Measurements from ENCODE around the gene NAALADL2. TPM values are rescaled to one million over a fixed set of nuclear protein-coding genes. Genes with fewer than 3 reads are reported as not detected.
"Not testable (repeated sequence)": the region's sequence is repeated elsewhere in the genome, so short reads cannot be mapped to it uniquely, and the experiment has no call there.

The NAALADL2 gene
- total RNA-seq, 1 donor from 2014 or later: not detected

GRCh38 chr3:175605851-175606250 lies 746.7 kb downstream of the NAALADL2 start:
- Mint-ChIP-seq H3K4me1 (ENCODE audit: low read depth) (no peaks in the 10 kb centered on the region), H3K27ac (no peak overlapping the region), H3K4me3 (no peak overlapping the region), H3K36me3 (ENCODE audit: low read depth) (no peaks in the 10 kb centered on the region), H3K27me3 (ENCODE audit: insufficient read depth) (no peaks in the 10 kb centered on the region), H3K9me3 (no peaks in the 10 kb centered on the region)
- DNase-seq (ENCODE audit: low spot score): no peak
- intact Hi-C loops (cut with micrococcal nuclease): no loop called here

- Mint-ChIP-seq H3K9me3 (no peaks in the 10 kb centered on the region), H3K36me3 (ENCODE audit: low read depth) (no peaks in the 10 kb centered on the region), H3K27ac (no peak overlapping the region), H3K27me3 (ENCODE audit: insufficient read depth) (no peaks in the 10 kb centered on the region), H3K4me3 (no peak overlapping the region), H3K4me1 (ENCODE audit: low read depth) (no peaks in the 10 kb centered on the region)
- DNase-seq (ENCODE audit: low spot score): no peak
- intact Hi-C loops (cut with micrococcal nuclease): no loop called here
Measured at GRCh38 chr3:175606650-175607318, 747.6 kb downstream of the NAALADL2 start.

- Mint-ChIP-seq H3K9me3 (no peaks in the 10 kb centered on the region), H3K36me3 (ENCODE audit: low read depth) (no peaks in the 10 kb centered on the region), H3K4me3 (no peak overlapping the region), H3K4me1 (ENCODE audit: low read depth) (no peaks in the 10 kb centered on the region), H3K27ac (no peak overlapping the region), H3K27me3 (ENCODE audit: insufficient read depth) (no peaks in the 10 kb centered on the region)
- intact Hi-C loops (cut with micrococcal nuclease): no loop called here
- DNase-seq (ENCODE audit: low spot score): no peak
Measured at GRCh38 chr3:175608356-175608755, 749.2 kb downstream of the NAALADL2 start.

- Mint-ChIP-seq H3K4me1 (ENCODE audit: low read depth) (no peaks in the 10 kb centered on the region), H3K4me3 (no peak overlapping the region), H3K27me3 (ENCODE audit: insufficient read depth) (no peaks in the 10 kb centered on the region), H3K36me3 (ENCODE audit: low read depth) (no peaks in the 10 kb centered on the region), H3K27ac (no peak overlapping the region), H3K9me3 (no peaks in the 10 kb centered on the region)
- DNase-seq (ENCODE audit: low spot score): no peak
- intact Hi-C loops (cut with micrococcal nuclease): no loop called here
Measured at GRCh38 chr3:175608911-175609310, 749.8 kb downstream of the NAALADL2 start.

- Mint-ChIP-seq H3K4me1 (ENCODE audit: low read depth) (no peaks in the 10 kb centered on the region), H3K27ac (no peak overlapping the region), H3K9me3 (no peaks in the 10 kb centered on the region), H3K36me3 (ENCODE audit: low read depth) (no peaks in the 10 kb centered on the region), H3K4me3 (no peak overlapping the region), H3K27me3 (ENCODE audit: insufficient read depth) (no peaks in the 10 kb centered on the region)
- no peak for DNase-seq (ENCODE audit: low spot score)
- intact Hi-C loops (cut with micrococcal nuclease): no loop called here
Measured at GRCh38 chr3:175612487-175613196, 753.5 kb downstream of the NAALADL2 start.

GRCh38 chr3:175614107-175614506 lies 755.0 kb downstream of the NAALADL2 start:
- H3K27me3 Mint-ChIP-seq (ENCODE audit: insufficient read depth); intact Hi-C loops (cut with micrococcal nuclease); H3K4me1 Mint-ChIP-seq (ENCODE audit: low read depth); H3K4me3 Mint-ChIP-seq; H3K9me3 Mint-ChIP-seq; H3K27ac Mint-ChIP-seq; H3K36me3 Mint-ChIP-seq (ENCODE audit: low read depth); DNase-seq (ENCODE audit: low spot score): not testable (repeated sequence)

- Mint-ChIP-seq H3K9me3 (peaks cover 7% of the 10 kb centered on the region), H3K27ac (no peak overlapping the region), H3K27me3 (ENCODE audit: insufficient read depth) (no peaks in the 10 kb centered on the region), H3K36me3 (ENCODE audit: low read depth) (no peaks in the 10 kb centered on the region), H3K4me1 (ENCODE audit: low read depth) (no peaks in the 10 kb centered on the region), H3K4me3 (no peak overlapping the region)
- intact Hi-C loops (cut with micrococcal nuclease): no loop called here
- no peak for DNase-seq (ENCODE audit: low spot score)
Measured at GRCh38 chr3:175617247-175617646, 758.1 kb downstream of the NAALADL2 start.

GRCh38 chr3:175619369-175619768 lies 760.2 kb downstream of the NAALADL2 start:
- Mint-ChIP-seq H3K9me3 (peaks cover 10% of the 10 kb centered on the region), H3K4me3 (no peak overlapping the region), H3K4me1 (ENCODE audit: low read depth) (no peaks in the 10 kb centered on the region), H3K36me3 (ENCODE audit: low read depth) (no peaks in the 10 kb centered on the region), H3K27me3 (ENCODE audit: insufficient read depth) (no peaks in the 10 kb centered on the region), H3K27ac (no peak overlapping the region)
- intact Hi-C loops (cut with micrococcal nuclease): no loop called here
- DNase-seq (ENCODE audit: low spot score): no peak

GRCh38 chr3:175620093-175620492 lies 761.0 kb downstream of the NAALADL2 start:
- intact Hi-C loops (cut with micrococcal nuclease): no loop called here
- H3K27ac Mint-ChIP-seq: no peak overlapping the region
- no peaks in the 10 kb centered on the region for H3K4me1 Mint-ChIP-seq (ENCODE audit: low read depth)
- H3K9me3 Mint-ChIP-seq: peaks cover 14% of the 10 kb centered on the region
- H3K27me3 Mint-ChIP-seq (ENCODE audit: insufficient read depth): no peaks in the 10 kb centered on the region
- no peaks in the 10 kb centered on the region for H3K36me3 Mint-ChIP-seq (ENCODE audit: low read depth)
- H3K4me3 Mint-ChIP-seq: no peak overlapping the region
- no peak for DNase-seq (ENCODE audit: low spot score)

GRCh38 chr3:175620532-175620931 lies 761.4 kb downstream of the NAALADL2 start:
- H3K27ac Mint-ChIP-seq: no peak overlapping the region

GRCh38 chr3:175640958-175641357 lies 781.8 kb downstream of the NAALADL2 start:
- Mint-ChIP-seq H3K27me3 (ENCODE audit: insufficient read depth) (no peaks in the 10 kb centered on the region), H3K9me3 (peaks cover 6% of the 10 kb centered on the region), H3K4me3 (no peak overlapping the region), H3K4me1 (ENCODE audit: low read depth) (no peaks in the 10 kb centered on the region), H3K27ac (no peak overlapping the region), H3K36me3 (ENCODE audit: low read depth) (no peaks in the 10 kb centered on the region)
- DNase-seq (ENCODE audit: low spot score): no peak
- intact Hi-C loops (cut with micrococcal nuclease): no loop called here

More at GRCh38 chr3:175620532-175620931, 761.4 kb downstream of the NAALADL2 start:
- no peak overlapping the region for H3K4me3 Mint-ChIP-seq
- no peaks in the 10 kb centered on the region for H3K4me1 Mint-ChIP-seq (ENCODE audit: low read depth)
- no peaks in the 10 kb centered on the region for H3K36me3 Mint-ChIP-seq (ENCODE audit: low read depth)
- peaks cover 14% of the 10 kb centered on the region for H3K9me3 Mint-ChIP-seq
- intact Hi-C loops (cut with micrococcal nuclease): no loop called here
- no peak for DNase-seq (ENCODE audit: low spot score)
- no peaks in the 10 kb centered on the region for H3K27me3 Mint-ChIP-seq (ENCODE audit: insufficient read depth)

- H3K27ac Mint-ChIP-seq: no peak overlapping the region
- intact Hi-C loops (cut with micrococcal nuclease): no loop called here
- H3K36me3 Mint-ChIP-seq (ENCODE audit: low read depth): no peaks in the 10 kb centered on the region
- no peaks in the 10 kb centered on the region for H3K27me3 Mint-ChIP-seq (ENCODE audit: insufficient read depth)
- no peak for DNase-seq (ENCODE audit: low spot score)
- H3K4me3 Mint-ChIP-seq: no peak overlapping the region
- no peaks in the 10 kb centered on the region for H3K9me3 Mint-ChIP-seq
- H3K4me1 Mint-ChIP-seq (ENCODE audit: low read depth): no peaks in the 10 kb centered on the region
Measured at GRCh38 chr3:175646865-175647264, 787.7 kb downstream of the NAALADL2 start.

GRCh38 chr3:175648899-175649298 lies 789.8 kb downstream of the NAALADL2 start:
- Mint-ChIP-seq H3K36me3 (ENCODE audit: low read depth) (no peaks in the 10 kb centered on the region), H3K27ac (no peak overlapping the region), H3K4me1 (ENCODE audit: low read depth) (no peaks in the 10 kb centered on the region), H3K4me3 (no peak overlapping the region), H3K27me3 (ENCODE audit: insufficient read depth) (no peaks in the 10 kb centered on the region), H3K9me3 (peaks cover 3% of the 10 kb centered on the region)
- no peak for DNase-seq (ENCODE audit: low spot score)
- intact Hi-C loops (cut with micrococcal nuclease): no loop called here
